Endometrial microvascular endothelial cells (primary cell): ENCODE data around the gene NMT2. TPM values are rescaled to one million over a fixed set of nuclear protein-coding genes. Genes with fewer than 3 reads are reported as not detected.

Experiments
- in situ Hi-C: cut with HindIII; loops from 2 replicates; pipeline ENCODE4 v1.10.0; 2017; ENCODE audit warnings: low sequenced_read_pairs, low pct_unique_long_range_greater_than_20kb; ENCODE audit errors: inconsistent ontology term
- total RNA-seq: library from RNA; depleted of rRNA; stranded (reverse); fragments of >200 nt; gene quantifications from one replicate; pipeline ENCODE4 v1.2.3, GENCODE V29; 2015; ENCODE audit errors: inconsistent ontology term

The NMT2 gene
- total RNA-seq, 1 donor from 2014 or later = 151 TPM

DNA sequence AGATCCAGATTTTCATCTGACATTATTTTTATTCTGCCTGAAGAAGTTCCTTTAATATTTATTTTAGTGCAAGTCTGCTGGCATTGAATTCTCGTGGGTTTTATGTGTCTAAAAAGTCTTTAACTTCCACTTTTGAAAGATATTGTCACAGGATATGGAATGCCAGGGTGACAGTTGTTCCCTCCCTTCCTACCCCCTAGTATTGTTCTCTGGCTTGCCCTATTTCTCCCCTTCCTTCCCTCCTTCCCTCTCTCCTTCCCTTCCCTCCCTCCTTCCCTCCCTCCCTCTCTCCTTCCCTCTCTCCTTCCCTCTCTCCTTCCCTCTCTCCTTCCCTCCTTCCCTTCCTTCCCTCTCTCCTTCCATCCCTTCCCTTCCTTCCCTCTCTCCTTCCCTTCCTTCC is 109.8 kb downstream of the NMT2 start:
- in situ Hi-C loops = no loop called here

Other genes with a start within 250 kb of the NMT2 start
- 5.7 TPM for gene DCLRE1C, start 214.6 kb downstream of the NMT2 start, total RNA-seq
- not detected for gene MEIG1, start 209.3 kb downstream of the NMT2 start, total RNA-seq
- not detected for gene OLAH, start 124.8 kb downstream of the NMT2 start, total RNA-seq
- gene ACBD7, start 79.9 kb downstream of the NMT2 start, total RNA-seq = 6.5 TPM
- 6.2 TPM for gene RPP38, start 71.3 kb downstream of the NMT2 start, total RNA-seq
- 92.5 TPM for gene FAM171A1, start 202.6 kb upstream of the NMT2 start, total RNA-seq